ENCODE data around the gene STARD5.
A peak's percentile ranks its signal among the peaks of the same experiment; 100 is the strongest.

Gene STARD5, protein sequence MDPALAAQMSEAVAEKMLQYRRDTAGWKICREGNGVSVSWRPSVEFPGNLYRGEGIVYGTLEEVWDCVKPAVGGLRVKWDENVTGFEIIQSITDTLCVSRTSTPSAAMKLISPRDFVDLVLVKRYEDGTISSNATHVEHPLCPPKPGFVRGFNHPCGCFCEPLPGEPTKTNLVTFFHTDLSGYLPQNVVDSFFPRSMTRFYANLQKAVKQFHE

DNA sequence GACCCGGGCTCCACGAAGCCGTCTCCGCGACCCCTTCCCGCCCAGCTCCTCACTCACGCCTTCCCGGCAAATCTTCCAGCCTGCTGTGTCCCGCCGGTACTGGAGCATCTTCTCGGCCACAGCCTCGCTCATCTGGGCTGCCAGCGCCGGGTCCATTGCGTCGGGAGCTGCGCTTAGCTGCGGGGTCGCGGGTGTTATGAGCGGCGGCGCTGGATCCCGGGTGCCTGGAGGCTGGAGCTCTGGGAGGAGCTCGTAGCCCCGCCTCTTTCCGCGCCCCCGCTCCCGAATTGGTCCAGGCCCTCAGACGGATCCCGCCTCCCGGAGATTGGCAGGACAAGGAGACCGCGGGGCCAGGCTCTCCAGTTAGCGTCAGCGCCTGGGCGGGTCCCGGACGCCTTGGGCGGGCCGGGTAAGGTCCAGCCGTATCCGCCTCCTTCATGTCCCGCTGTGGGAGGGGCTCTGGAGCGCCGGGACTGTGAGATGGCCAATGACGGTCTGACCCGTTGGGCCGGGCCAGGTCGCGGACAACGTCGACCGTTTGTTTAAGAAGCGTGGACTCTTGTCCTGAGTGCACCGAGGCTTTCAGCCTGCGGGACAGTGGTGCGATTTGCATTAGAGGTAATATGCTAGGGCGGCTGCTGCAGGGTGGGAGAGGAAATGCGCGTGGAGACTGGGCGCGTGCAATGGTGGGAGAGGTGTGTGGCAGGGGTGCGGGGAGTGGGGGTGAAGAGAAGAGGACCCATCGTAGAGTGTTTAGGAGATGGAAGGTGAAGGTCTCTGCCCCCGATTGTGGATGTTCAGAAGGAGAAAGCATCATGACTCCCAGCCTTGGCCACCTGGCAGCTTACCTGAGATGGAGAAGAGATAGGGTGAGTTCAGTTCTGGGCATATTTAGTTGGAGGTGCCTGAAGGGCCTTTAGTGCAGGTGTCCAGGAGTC, at the start of gene STARD5:
Gene STARD5 (minus strand): TSS at position 198 of the 938 bp plus-strand sequence. CDS start 42 bp downstream, at position 156.
- peak; percentile 96 for DNase-seq (ENCODE audit: low read depth)
- H3K4me3 ChIP-seq (ENCODE audit: low read depth, low read length), result peak within 1 kb of the TSS; percentile 95
- TF ChIP-seq, protein P1, sequence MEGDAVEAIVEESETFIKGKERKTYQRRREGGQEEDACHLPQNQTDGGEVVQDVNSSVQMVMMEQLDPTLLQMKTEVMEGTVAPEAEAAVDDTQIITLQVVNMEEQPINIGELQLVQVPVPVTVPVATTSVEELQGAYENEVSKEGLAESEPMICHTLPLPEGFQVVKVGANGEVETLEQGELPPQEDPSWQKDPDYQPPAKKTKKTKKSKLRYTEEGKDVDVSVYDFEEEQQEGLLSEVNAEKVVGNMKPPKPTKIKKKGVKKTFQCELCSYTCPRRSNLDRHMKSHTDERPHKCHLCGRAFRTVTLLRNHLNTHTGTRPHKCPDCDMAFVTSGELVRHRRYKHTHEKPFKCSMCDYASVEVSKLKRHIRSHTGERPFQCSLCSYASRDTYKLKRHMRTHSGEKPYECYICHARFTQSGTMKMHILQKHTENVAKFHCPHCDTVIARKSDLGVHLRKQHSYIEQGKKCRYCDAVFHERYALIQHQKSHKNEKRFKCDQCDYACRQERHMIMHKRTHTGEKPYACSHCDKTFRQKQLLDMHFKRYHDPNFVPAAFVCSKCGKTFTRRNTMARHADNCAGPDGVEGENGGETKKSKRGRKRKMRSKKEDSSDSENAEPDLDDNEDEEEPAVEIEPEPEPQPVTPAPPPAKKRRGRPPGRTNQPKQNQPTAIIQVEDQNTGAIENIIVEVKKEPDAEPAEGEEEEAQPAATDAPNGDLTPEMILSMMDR (IDR thresholded peaks at IDR 0.05; ENCODE audit: insufficient read depth, low read depth, low read length, missing control alignments), result no peak

DNA sequence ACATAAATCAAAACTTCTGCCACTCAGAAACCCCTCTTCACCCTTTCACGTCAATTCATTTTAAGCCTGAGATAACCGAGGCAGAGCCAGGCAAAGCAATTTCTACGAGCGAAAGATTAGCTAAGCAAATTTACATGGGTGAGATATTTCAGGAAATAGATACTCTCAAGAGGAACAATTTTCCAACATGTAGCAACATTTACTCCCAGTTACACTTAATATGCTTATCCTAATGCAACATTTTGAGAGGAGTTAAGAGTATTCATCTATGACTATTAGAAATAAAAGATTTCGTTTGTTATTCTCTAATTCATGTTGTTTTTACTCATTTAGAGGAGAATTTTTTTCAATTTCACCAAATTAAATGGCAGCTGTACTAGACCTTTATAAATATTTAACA, 49.2 kb upstream of the STARD5 start:
- TF ChIP-seq, protein P1 (IDR thresholded peaks at IDR 0.05; ENCODE audit: insufficient read depth, low read depth, low read length, missing control alignments), result no peak
- no peak for DNase-seq (ENCODE audit: low read depth)

DNA sequence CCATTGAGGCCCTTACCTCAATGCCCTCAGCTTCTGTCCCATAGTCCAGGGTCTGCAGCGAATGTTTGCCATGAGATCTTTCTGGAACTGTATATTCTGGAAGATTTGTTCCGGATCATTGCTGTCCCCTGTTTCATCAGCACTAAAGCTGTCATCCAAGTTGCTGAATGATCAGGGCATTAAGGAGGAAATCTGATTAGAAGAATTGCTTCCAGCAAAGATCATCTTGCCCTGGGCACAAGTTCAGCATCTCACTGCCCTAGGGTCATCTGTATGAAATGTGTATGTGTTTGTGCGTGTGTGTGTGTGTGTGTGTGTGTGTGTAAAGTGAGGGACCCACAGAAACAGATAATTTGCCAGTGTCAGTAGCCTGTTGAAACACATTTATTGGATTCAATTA, 48.6 kb upstream of the STARD5 start:
- DNase-seq (ENCODE audit: low read depth), result no peak
- TF ChIP-seq, protein P1 (IDR thresholded peaks at IDR 0.05; ENCODE audit: insufficient read depth, low read depth, low read length, missing control alignments), result no peak
- no peak overlapping the region for H3K4me3 ChIP-seq (ENCODE audit: low read depth, low read length)

More for the DNA sequence above, 49.2 kb upstream of the STARD5 start:
- no peak overlapping the region for H3K4me3 ChIP-seq (ENCODE audit: low read depth, low read length)

DNA sequence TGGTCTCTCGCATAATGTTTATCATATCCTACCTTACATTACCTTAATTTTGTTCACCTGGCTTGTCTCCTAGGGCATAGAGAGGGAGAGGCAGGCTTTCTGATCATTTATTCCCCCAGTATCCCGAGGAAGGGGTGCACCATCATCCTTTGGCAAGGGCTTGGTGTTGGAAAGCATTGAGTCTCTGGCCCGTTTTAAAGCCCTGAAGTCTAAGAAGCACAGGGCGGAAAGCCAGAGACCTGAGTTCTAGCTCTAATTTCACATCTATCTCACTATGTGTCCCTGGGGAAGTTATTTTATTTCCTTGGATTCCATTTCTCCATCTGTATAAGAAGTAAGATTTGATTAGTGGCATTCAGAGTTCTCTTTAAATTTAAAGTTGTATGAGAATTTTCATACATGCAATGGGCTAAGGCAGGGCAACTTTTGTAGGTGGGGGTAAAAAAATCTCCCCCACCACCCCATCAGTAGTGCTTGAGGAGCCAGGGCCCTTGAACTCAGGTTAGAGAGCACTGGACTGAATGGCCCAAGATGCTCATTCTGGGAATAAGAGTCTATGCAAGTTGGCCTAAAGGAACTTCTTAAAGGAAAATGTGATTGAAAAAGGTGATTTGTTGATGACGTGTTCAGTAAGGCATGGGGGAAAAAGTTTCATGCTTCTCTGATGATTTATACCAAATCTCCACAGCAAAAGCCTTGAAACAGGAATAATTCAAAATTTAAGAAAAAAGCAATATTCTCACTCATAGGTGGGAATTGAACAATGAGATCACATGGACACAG, 40.0 kb upstream of the STARD5 start:
- TF ChIP-seq, protein P1 (IDR thresholded peaks at IDR 0.05; ENCODE audit: insufficient read depth, low read depth, low read length, missing control alignments), result no peak
- H3K4me3 ChIP-seq (ENCODE audit: low read depth, low read length), result no peak overlapping the region
- DNase-seq (ENCODE audit: low read depth), result no peak

DNA sequence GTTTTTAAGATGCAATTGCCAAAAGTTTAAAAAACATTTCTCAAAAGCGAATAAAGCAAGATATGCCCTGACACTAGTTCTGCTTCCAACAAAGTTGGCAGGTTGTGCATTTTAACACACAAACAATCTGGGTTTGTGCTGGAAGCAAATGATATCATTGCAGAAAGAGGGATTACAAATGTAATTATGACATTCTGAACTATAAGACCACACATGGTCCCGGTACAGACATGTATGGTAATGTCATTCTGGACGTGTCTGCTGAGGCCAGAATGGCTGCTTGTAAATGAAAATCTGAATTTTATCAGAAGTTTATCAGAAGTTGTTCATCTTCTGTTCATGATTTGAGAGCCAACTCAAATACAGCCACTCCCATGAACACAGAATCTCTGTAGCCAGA, 39.3 kb upstream of the STARD5 start:
- no peak for DNase-seq (ENCODE audit: low read depth)
- H3K4me3 ChIP-seq (ENCODE audit: low read depth, low read length), result no peak overlapping the region
- TF ChIP-seq, protein P1 (IDR thresholded peaks at IDR 0.05; ENCODE audit: insufficient read depth, low read depth, low read length, missing control alignments), result no peak

DNA sequence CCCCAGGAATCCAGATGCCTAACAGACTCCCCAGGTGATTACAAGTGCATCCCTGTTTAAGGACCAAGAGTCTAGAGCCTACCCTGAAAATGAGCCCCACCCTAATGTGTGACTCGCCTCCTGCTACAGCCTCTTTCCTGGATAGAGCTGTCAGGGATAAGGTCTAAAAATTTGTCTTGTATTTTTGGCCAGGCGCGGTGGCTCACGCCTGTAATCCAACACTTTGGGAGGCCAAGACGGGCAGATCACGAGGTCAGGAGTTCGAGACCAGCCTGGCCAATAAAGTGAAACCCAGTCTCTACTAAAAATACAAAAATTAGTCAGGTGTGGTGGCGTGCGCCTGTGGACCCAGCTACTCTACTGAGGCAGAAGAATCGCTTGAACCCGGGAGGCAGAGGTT, 38.8 kb upstream of the STARD5 start:
- TF ChIP-seq, protein P1 (IDR thresholded peaks at IDR 0.05; ENCODE audit: insufficient read depth, low read depth, low read length, missing control alignments), result no peak
- no peak overlapping the region for H3K4me3 ChIP-seq (ENCODE audit: low read depth, low read length)
- no peak for DNase-seq (ENCODE audit: low read depth)
